ENCODE results near the gene ARMC9. TPM values are rescaled to one million over a fixed set of nuclear protein-coding genes. Genes with fewer than 3 reads are reported as not detected.

The ARMC9 gene
- total and polyA plus RNA-seq, 2 of the 13 experiments (the other 11 are each of a cell fraction or from before 2014, with no cell fraction given), result 9.1 to 12.8 TPM

GRCh38 chr2:231397011-231397927 is 198.8 kb downstream of the ARMC9 start:
- Histone ChIP-seq H3K79me2 (ENCODE audit: insufficient read depth, low read length) (no peaks in the 10 kb centered on the region), H3K4me2 (ENCODE audit: low read depth, low read length) (no peak overlapping the region), H3K4me3 (replicated peaks in 1 of 3; ENCODE audit: insufficient read depth in 1 of 3, low read depth in 2 of 3, low read length in 3 of 3) (no peak overlapping the region), H3K9me3 (ENCODE audit: low read length) (no peaks in the 10 kb centered on the region), H3K9ac (ENCODE audit: insufficient read depth, low read depth, low read length) (no peak overlapping the region), H3K4me1 (ENCODE audit: insufficient read depth, low read length) (peaks cover 40% of the 10 kb centered on the region), H2AFZ (ENCODE audit: low read length) (no peak overlapping the region), H3K27me3 (ENCODE audit: control insufficient read depth in 1 of 2, insufficient read depth in 2 of 2, low read length in 2 of 2) (peaks cover 9 to 65% of the 10 kb centered on the region in 2 experiments), H4K20me1 (ENCODE audit: insufficient read depth, low read length) (no peaks in the 10 kb centered on the region), H3K27ac (ENCODE audit: extremely low read length, insufficient read depth, low read length) (no peak overlapping the region), H3K36me3 (replicated peaks in 1 of 2; ENCODE audit: control insufficient read depth in 1 of 2, insufficient read depth in 2 of 2, low read length in 2 of 2) (no peaks in the 10 kb centered on the region)
- intact Hi-C loops (cut with micrococcal nuclease; ENCODE audit: unreplicated experiment), result no loop called here
- no TSS peak for BruUV-seq (replicated peaks)
- WGBS (ENCODE audit: low lambda C conversion rate), result 57% methylated on average over 19 of the region's 22 CpGs
- no peak for FAIRE-seq
- ATAC-seq, result no peak
- ChIA-PET CTCF (ENCODE audit: low intra/inter-chr PET ratio, low total read pairs) (no interaction called here), POLR2A (no interaction called here)
- in situ Hi-C loops (cut with HindIII; ENCODE audit: extremely low pct_ligation_motif_present, low pct_unique_long_range_greater_than_20kb), result loop anchor here (10.0 kb wide), 1 partner anchor 102 kb away; no protein-coding TSS in a partner anchor
- no peak for TF ChIP-seq GATA4 (IDR thresholded peaks at IDR 0.05; ENCODE audit: borderline replicate concordance, low read depth)
- no peak for TF ChIP-seq ZNF329 (CRISPR knock-in tag; IDR thresholded peaks at IDR 0.05; ENCODE audit: low read depth)
- TF ChIP-seq, protein P1, sequence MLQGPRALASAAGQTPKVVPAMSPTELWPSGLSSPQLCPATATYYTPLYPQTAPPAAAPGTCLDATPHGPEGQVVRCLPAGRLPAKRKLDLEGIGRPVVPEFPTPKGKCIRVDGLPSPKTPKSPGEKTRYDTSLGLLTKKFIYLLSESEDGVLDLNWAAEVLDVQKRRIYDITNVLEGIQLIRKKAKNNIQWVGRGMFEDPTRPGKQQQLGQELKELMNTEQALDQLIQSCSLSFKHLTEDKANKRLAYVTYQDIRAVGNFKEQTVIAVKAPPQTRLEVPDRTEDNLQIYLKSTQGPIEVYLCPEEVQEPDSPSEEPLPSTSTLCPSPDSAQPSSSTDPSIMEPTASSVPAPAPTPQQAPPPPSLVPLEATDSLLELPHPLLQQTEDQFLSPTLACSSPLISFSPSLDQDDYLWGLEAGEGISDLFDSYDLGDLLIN (CRISPR knock-in tag; IDR thresholded peaks at IDR 0.05; ENCODE audit: borderline replicate concordance), result no peak
- TF ChIP-seq ZBTB3 (CRISPR knock-in tag; IDR thresholded peaks at IDR 0.05; ENCODE audit: borderline replicate concordance, low read depth), result no peak
- TF ChIP-seq ZNF816 (CRISPR knock-in tag; IDR thresholded peaks at IDR 0.05; ENCODE audit: borderline replicate concordance), result no peak
- no peak for TF ChIP-seq CSRNP2 (CRISPR knock-in tag; conservative IDR thresholded peaks at IDR 0.05; ENCODE audit: low read depth)
- no peak for TF ChIP-seq TERF1 (CRISPR knock-in tag; IDR thresholded peaks at IDR 0.05)
- TF ChIP-seq ZNF841 (CRISPR knock-in tag; IDR thresholded peaks at IDR 0.05; ENCODE audit: borderline replicate concordance), result no peak
- TF ChIP-seq, protein P2, sequence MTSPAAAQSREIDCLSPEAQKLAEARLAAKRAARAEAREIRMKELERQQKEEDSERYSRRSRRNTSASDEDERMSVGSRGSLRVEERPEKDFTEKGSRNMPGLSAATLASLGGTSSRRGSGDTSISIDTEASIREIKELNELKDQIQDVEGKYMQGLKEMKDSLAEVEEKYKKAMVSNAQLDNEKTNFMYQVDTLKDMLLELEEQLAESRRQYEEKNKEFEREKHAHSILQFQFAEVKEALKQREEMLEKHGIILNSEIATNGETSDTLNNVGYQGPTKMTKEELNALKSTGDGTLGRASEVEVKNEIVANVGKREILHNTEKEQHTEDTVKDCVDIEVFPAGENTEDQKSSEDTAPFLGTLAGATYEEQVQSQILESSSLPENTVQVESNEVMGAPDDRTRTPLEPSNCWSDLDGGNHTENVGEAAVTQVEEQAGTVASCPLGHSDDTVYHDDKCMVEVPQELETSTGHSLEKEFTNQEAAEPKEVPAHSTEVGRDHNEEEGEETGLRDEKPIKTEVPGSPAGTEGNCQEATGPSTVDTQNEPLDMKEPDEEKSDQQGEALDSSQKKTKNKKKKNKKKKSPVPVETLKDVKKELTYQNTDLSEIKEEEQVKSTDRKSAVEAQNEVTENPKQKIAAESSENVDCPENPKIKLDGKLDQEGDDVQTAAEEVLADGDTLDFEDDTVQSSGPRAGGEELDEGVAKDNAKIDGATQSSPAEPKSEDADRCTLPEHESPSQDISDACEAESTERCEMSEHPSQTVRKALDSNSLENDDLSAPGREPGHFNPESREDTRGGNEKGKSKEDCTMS (CRISPR knock-in tag; conservative IDR thresholded peaks at IDR 0.05), result no peak
- TF ChIP-seq NCOR1 (IDR thresholded peaks at IDR 0.05; ENCODE audit: borderline replicate concordance, low read length), result no peak
- no peak for TF ChIP-seq ZNF44 (CRISPR knock-in tag; IDR thresholded peaks at IDR 0.05)
- no peak for TF ChIP-seq FLYWCH1 (CRISPR knock-in tag; IDR thresholded peaks at IDR 0.05)
- TF ChIP-seq IRX3 (CRISPR knock-in tag; IDR thresholded peaks at IDR 0.05; ENCODE audit: borderline replicate concordance, low read depth), result no peak
- no peak for TF ChIP-seq ZNF235 (CRISPR knock-in tag; IDR thresholded peaks at IDR 0.05; ENCODE audit: borderline replicate concordance)
- DNase-seq (ENCODE audit: low spot score), result no peak

Measured in HepG2 (cell line).